Natural killer cell (primary cell): ENCODE measurements around the gene CHST11. TPM values are rescaled to one million over a fixed set of nuclear protein-coding genes. Genes with fewer than 3 reads are reported as not detected.

Experiments
- ATAC-seq, 3 donors: fragments of 150-1000 bp in 2 of 3; fragments of 200-7000 bp in 1 of 3; cut with Tn5 transposase; 1 replicate in 1 of 3; 2 replicates in 2 of 3; pipeline ENCODE4 v1.10.0; 2021; ENCODE audit warnings: mild to moderate bottlenecking in 2 of 3, moderate library complexity in 2 of 3
- DNase-seq, 2 donors: peaks; one replicate each; pipeline versions ENCODE4 v3.0.0 to v3.0.0-alpha.2; 2013 to 2021; ENCODE audit warnings: mixed read lengths in 1 of 2
- H3K27ac ChIP-seq: one replicate; pipeline ENCODE4 v1.5.1; 2013; ENCODE audit warnings: mild to moderate bottlenecking, low read length
- H3K27me3 ChIP-seq: one replicate; pipeline ENCODE4 v1.6.1; 2013; ENCODE audit warnings: low read length; ENCODE audit not compliant: control insufficient read depth, insufficient read depth
- H3K36me3 ChIP-seq: one replicate; pipeline ENCODE4 v1.6.1; 2013; ENCODE audit warnings: low read length; ENCODE audit not compliant: control insufficient read depth, insufficient read depth
- H3K4me1 ChIP-seq: one replicate; pipeline ENCODE4 v1.6.1; 2013; ENCODE audit warnings: low read length; ENCODE audit not compliant: control insufficient read depth, insufficient read depth
- H3K4me3 ChIP-seq: one replicate; pipeline ENCODE4 v1.5.1; 2013; ENCODE audit warnings: low read length
- H3K9me3 ChIP-seq: one replicate; pipeline ENCODE4 v1.6.1; 2013; ENCODE audit warnings: low read length; ENCODE audit not compliant: control insufficient read depth, insufficient read depth
- H3K27ac Mint-ChIP-seq, 2 donors: one replicate each; pipeline ENCODE4 v1.8.0; 2022; ENCODE audit warnings: mild to moderate bottlenecking in 2 of 2, mixed read lengths in 2 of 2, moderate library complexity in 1 of 2
- H3K27me3 Mint-ChIP-seq, 2 donors: one replicate each; pipeline ENCODE4 v1.8.0; 2022; ENCODE audit warnings: low read depth in 2 of 2, mixed read lengths in 2 of 2
- H3K36me3 Mint-ChIP-seq: one replicate; pipeline ENCODE4 v1.8.0; 2022; ENCODE audit warnings: mixed read lengths
- H3K4me1 Mint-ChIP-seq, 2 donors: one replicate each; pipeline ENCODE4 v1.8.0; 2022; ENCODE audit warnings: mixed read lengths in 2 of 2
- H3K4me3 Mint-ChIP-seq: one replicate; pipeline ENCODE4 v1.8.0; 2022; ENCODE audit warnings: mild to moderate bottlenecking, moderate library complexity, mixed read lengths
- H3K9me3 Mint-ChIP-seq, 2 donors: one replicate each; pipeline ENCODE4 v1.8.0; 2022; ENCODE audit warnings: mixed read lengths in 2 of 2
- CTCF ChIP-seq: fragments of 200-600 bp; IDR thresholded peaks from one replicate; pipeline ENCODE4 v1.8.0; 2022; ENCODE audit warnings: antibody characterized with exemption
- WGBS: methylation state at CpG from one replicate; pipeline ENCODE4 v1.1.7; 2013; ENCODE audit warnings: missing lambda C conversion rate; ENCODE audit not compliant: insufficient coverage; 5-methylcytosine and 5-hydroxymethylcytosine counted together
- intact Hi-C: fragments of 100-400 bp; cut with micrococcal nuclease; formaldehyde crosslinking; loops from one replicate; pipeline ENCODE4 v1.14.2; 2022
- total RNA-seq, 4 donors: library from RNA; stranded (reverse); fragments of 120-200 nt in 1 of 4; gene quantifications; one replicate each; pipeline versions ENCODE4 v1.2.3 to v1.2.4, GENCODE V29; 2013 to 2022

The CHST11 gene
- total RNA-seq, 3 donors from 2014 or later (not counting 1 experiment from before 2014, with no cell fraction given) = 85.3 to 118 (median 96.1) TPM

GRCh38 chr12:104687823-104688573 is 231.2 kb downstream of the CHST11 start:
- WGBS = 14% methylated on average over 9 of the region's 11 CpGs
- H3K9me3 Mint-ChIP-seq = no peaks in the 10 kb centered on the region
- peak overlapping the region; percentile 65 for H3K27ac ChIP-seq
- no peaks in the 10 kb centered on the region for H3K27me3 ChIP-seq
- peak overlapping the region; percentile 93 for H3K27ac Mint-ChIP-seq
- H3K36me3 ChIP-seq = no peaks in the 10 kb centered on the region
- peaks cover 93 to 94% of the 10 kb centered on the region in 2 donors for H3K4me1 Mint-ChIP-seq
- no peaks in the 10 kb centered on the region for H3K9me3 ChIP-seq
- no peaks in the 10 kb centered on the region for H3K36me3 Mint-ChIP-seq
- peak overlapping the region; percentile 86 for H3K4me3 Mint-ChIP-seq
- intact Hi-C loops = loop anchor here (1.0 to 5.0 kb wide), 5 partner anchors 7 to 231 kb away; no protein-coding TSS in a partner anchor
- H3K4me3 ChIP-seq = no peak overlapping the region
- H3K27me3 Mint-ChIP-seq = no peaks in the 10 kb centered on the region
- TF ChIP-seq CTCF = no peak
- ATAC-seq (peak; percentile 65 to 86 (median 83)), DNase-seq (peak; percentile 67 to 76)
- peaks cover 89% of the 10 kb centered on the region for H3K4me1 ChIP-seq

DNA sequence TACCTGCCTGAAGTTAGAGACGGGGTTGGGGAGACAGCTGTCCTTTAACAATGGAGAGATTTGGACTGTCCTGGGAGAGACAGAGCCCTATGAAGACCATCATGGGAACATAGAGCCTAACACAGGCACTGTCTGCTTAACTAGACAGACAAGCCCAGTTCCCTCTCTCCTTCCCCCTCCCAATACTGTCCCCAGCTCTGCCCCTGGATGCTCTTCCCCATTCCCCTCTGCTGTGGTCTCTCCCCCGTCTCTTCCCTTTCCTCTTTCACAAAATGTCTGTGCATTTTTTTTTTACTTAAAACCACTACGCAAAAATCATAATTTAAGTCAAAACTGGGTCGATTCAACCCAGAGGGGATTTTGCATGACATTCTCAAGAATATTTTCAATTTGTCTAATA is 232.9 kb downstream of the CHST11 start:
- TF ChIP-seq CTCF = no peak
- Mint-ChIP-seq H3K4me1 (peaks cover 93 to 95% of the 10 kb centered on the region in 2 donors), H3K27ac (peak overlapping the region in 1 of 2 donors; percentile 93), H3K27me3 (no peaks in the 10 kb centered on the region), H3K9me3 (no peaks in the 10 kb centered on the region), H3K4me3 (peak overlapping the region; percentile 6), H3K36me3 (no peaks in the 10 kb centered on the region)
- ATAC-seq (no peak), DNase-seq (no peak)
- Histone ChIP-seq H3K4me1 (peaks cover 88% of the 10 kb centered on the region), H3K36me3 (no peaks in the 10 kb centered on the region), H3K27ac (no peak overlapping the region), H3K4me3 (no peak overlapping the region), H3K27me3 (no peaks in the 10 kb centered on the region), H3K9me3 (no peaks in the 10 kb centered on the region)
- intact Hi-C loops = loop anchor here (2.0 to 5.0 kb wide), 3 partner anchors 31 to 172 kb away; no protein-coding TSS in a partner anchor
- 59% methylated on average over 4 of the region's 4 CpGs for WGBS

GRCh38 chr12:104691721-104692556 is 235.2 kb downstream of the CHST11 start:
- H3K4me3 ChIP-seq = peak overlapping the region; percentile 16
- peaks cover 88% of the 10 kb centered on the region for H3K4me1 ChIP-seq
- Mint-ChIP-seq H3K27ac (peak overlapping the region; percentile 76), H3K36me3 (no peaks in the 10 kb centered on the region), H3K27me3 (no peaks in the 10 kb centered on the region), H3K9me3 (no peaks in the 10 kb centered on the region), H3K4me1 (peaks cover 91% of the 10 kb centered on the region in 2 donors), H3K4me3 (peak overlapping the region; percentile 83)
- H3K36me3 ChIP-seq = no peaks in the 10 kb centered on the region
- no peaks in the 10 kb centered on the region for H3K9me3 ChIP-seq
- TF ChIP-seq CTCF = no peak
- ATAC-seq (peak; percentile 24 to 55 (median 54)), DNase-seq (peak; percentile 34 to 45)
- no peaks in the 10 kb centered on the region for H3K27me3 ChIP-seq
- WGBS = 33% methylated on average over 18 of the region's 19 CpGs
- no peak overlapping the region for H3K27ac ChIP-seq
- intact Hi-C loops = loop anchor here (5.0 kb wide), 1 partner anchor 175 kb away; no protein-coding TSS in a partner anchor
